HG02852 (cell line): ENCODE measurements around the gene ANKRD65.
"Not testable (repeated sequence)": the region's sequence is repeated elsewhere in the genome, so short reads cannot be mapped to it uniquely, and the experiment has no call there.

ENCODE experiments used
- ATAC-seq: cut with Tn5 transposase; IDR thresholded peaks from one replicate; pipeline ENCODE4 v1.9.1; 2021; ENCODE audit warnings: mild to moderate bottlenecking, moderate library complexity; ENCODE audit not compliant: unreplicated experiment

ANKRD65 gene

DNA sequence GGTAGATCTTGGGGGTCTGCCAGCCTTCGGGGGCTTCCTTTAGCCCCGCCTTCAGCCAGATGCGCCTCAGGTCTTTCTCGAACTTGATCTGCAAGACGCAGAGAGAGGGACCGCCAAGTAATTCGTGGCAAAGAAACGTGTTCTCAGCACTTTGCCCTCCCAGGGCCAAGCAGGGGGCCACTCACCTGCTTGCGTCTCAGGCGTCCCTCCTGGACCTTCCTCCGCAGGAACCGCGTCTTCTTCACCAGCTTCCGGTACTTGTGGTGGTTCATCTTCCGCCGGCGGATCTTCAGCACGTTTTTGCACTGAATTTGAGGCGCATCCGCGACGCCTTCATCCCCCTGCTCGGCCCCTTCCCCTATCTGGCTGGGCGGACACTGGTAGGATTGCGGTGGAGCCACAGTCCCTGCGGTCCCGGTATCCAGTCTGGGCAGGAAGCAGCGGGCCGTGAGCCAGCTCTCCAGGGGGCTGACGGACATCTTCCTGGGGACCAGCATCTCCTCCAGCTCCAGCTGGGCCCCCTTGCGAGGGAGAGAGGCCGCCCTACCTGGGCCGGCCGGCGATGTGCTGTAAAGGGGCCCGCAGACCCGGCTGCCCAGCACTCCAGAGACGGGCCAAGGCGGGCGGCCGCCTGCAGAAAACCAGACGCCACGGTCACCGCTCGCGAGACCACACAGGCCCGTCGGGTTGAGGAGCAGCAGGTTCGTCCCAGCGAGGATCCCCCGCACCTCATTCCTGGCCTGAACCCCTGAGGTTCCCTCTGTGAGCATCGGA lies 47.1 kb downstream of the ANKRD65 start:
- no peak for ATAC-seq

DNA sequence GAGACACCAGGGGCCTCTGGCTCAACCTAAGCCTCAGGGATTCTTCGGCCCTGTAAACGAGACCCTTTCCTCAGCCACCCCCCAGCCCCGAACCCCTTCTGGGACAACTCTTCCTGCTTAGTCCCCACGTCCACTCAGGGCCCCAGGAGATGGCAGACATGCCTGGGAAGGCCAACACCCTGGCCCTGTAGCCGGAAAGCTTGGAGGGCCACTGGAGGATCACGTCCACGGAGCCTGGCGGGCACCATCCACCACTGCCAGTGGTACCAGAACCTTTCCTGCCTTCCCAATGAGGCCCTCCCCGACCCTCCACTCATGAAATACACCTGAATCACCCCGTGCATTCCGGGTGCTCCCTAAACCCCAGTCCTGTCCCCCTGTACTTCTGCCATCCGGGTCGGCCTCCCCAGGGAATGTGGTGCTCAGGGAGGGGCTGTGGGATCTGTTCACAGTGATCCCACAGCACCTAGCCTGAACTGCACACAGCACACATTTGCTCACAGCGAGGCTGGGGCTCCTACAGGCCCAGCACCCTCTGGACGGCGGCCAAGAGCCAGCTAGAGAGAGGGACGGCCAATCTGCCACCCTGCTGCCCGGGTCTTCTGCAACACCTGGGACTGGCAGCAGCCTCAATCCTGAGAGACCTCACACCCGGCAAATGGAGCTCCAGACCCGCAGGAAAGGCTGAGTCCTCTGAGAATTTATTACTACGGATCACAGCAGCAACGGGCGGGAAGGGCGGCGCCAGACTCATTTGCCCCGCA lies 47.8 kb downstream of the ANKRD65 start:
- no peak for ATAC-seq

DNA sequence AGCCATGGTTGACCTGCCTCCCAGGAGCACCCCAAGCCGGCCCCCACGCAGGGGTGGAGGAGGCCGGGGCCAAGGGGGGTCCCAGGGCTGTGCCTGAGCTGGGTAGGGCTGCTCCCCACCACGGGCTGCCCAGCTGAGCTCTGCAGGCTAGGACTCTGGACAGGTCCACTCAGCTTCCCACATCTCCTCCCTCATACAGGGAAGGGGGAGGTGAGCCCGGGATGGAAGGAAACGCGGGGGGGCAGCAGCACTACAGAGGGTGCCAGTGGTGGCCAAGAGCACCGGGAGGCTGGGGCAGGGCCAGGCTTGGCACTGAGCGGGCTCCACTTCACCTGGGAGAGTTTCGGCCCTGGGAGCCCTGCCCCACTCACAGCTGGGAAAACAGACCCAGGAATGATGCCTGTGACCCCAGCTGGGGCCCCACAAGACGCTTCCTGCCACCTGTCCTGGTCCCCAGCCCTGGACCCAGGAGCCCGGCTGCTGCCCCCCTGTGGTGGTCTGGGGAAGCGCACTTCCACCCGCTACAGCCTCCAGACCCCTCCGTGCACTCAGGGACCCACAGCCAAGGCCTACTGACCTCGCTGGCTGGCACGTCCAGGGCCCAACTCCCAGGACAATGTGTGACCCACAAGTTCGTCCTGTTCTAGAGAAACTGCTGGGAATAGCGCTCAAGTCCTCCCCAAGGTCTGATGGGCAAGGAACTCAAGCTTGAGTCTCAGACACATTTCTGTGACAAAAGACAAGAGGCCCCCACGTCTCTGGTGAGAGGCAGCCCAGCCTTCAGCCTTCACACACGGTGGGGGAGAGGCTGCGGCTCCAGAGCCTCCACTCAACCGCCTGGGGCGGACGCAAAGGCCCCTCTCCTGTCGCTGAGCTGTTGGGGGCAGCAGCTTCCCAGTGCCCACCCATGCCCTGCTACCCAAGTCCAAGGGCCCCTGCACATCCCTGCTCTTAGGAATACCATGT lies 49.0 kb downstream of the ANKRD65 start:
- ATAC-seq, result no peak

GRCh38 chr1:1371364-1371745 lies 49.7 kb downstream of the ANKRD65 start:
- no peak for ATAC-seq

DNA sequence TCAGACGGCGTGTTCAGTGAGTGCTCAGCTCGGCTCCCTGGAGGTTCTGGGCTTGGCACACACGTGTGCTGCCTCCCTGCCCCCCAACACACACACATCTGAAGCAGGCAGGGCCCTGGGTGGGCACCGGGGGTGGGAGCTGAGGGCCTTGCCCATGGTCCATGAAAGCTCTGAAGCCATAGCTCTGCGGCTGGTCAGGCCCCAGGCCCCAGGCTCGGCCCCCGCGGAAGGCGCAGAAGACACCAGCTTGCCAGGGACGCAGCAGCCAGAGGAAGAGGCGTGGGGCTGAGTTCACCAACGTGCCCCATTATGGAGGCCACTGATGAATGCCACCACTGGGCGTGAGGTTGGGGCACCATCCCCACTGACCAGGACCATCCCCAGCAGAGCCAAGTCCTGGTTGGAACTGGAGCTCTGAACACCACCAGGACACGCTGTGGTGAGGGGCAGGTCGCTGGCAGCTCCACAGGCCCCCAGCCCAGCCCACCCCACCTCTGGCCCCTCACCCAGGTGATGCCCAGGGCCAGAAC lies 50.2 kb downstream of the ANKRD65 start:
- no peak for ATAC-seq

GRCh38 chr1:1370094-1370493 lies 51.0 kb downstream of the ANKRD65 start:
- not testable (repeated sequence) for ATAC-seq
